Choroid plexus epithelial cell (primary cell): ENCODE data around the gene FAM120A.

ENCODE experiments used
- DNase-seq: peaks from one replicate; pipeline ENCODE4 v3.0.0-alpha.2; 2010; ENCODE audit warnings: low read depth
- H3K4me3 ChIP-seq: 2 replicates; pipeline ENCODE4 v1.5.1; 2011; ENCODE audit warnings: low read depth, mild to moderate bottlenecking, control low read depth, low read length, moderate library complexity
- TF ChIP-seq, protein P1 (sequence below): conservative IDR thresholded peaks from 2 replicates; pipeline ENCODE4 v1.5.1; 2011; ENCODE audit warnings: low read depth, mild to moderate bottlenecking, control low read depth, inconsistent platforms, low read length, moderate library complexity

FAM120A gene

DNA sequence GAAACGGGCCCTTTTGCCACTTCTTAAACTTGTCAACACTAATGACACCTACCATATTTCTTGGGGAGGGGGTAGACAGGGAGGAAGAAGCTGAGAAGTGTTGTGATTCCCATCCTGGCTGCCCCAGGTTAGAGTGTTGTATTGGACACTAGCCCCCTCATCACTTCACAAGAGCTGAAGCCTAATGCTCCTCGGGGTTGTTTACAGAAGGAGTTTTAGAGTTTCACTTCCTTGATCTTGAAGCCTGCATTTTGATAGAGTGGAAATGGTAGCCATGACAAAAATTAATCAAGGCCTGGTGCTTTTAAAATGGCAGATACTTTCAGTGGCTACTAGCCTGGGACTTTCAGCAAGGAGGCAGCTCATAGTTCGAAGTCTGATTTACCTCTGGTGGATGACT, 12.9 kb downstream of the FAM120A start:
- DNase-seq: no peak
- H3K4me3 ChIP-seq: no peak overlapping the region
- TF ChIP-seq, protein P1, sequence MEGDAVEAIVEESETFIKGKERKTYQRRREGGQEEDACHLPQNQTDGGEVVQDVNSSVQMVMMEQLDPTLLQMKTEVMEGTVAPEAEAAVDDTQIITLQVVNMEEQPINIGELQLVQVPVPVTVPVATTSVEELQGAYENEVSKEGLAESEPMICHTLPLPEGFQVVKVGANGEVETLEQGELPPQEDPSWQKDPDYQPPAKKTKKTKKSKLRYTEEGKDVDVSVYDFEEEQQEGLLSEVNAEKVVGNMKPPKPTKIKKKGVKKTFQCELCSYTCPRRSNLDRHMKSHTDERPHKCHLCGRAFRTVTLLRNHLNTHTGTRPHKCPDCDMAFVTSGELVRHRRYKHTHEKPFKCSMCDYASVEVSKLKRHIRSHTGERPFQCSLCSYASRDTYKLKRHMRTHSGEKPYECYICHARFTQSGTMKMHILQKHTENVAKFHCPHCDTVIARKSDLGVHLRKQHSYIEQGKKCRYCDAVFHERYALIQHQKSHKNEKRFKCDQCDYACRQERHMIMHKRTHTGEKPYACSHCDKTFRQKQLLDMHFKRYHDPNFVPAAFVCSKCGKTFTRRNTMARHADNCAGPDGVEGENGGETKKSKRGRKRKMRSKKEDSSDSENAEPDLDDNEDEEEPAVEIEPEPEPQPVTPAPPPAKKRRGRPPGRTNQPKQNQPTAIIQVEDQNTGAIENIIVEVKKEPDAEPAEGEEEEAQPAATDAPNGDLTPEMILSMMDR: no peak

DNA sequence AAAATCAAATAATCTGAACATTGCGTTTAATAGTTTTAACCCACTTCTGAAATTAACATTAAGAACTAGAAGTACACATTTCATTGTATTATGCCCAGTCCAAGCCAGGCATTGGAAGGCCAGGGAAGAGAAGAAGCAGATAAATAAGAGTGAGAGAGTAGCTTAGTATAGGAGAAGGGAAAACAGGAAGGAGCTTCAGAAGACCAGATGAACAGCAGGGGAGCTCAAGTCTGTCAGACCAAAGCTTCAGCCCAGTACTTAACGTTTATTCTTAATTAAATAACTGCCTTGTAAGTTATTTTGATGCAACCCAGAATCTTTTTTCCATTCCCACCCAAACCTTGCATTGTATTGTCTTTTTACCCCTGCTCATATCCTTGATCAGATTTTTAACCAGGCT, 13.4 kb downstream of the FAM120A start:
- no peak overlapping the region for H3K4me3 ChIP-seq
- DNase-seq: peak; percentile 74
- TF ChIP-seq, protein P1: peak; percentile 30

DNA sequence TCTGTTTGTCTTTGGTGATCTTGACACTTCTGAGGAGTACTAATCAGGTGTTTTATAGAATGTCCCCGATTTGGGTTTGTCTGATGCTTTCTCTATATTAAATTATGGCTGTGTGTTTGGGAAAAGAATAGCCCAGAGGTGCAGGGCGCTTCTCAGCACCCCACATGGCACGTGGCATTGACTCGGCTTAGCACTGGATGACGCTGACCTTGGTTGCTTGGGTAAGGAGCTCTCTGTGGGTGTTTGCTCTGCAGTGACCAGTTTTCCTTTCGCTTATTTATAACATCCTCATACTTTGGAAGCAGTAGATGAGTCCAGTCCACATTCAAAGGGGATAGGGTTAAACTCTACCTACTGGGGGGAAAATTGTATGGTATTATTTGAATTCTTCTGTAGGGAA, 14.4 kb downstream of the FAM120A start:
- TF ChIP-seq, protein P1: no peak
- no peak overlapping the region for H3K4me3 ChIP-seq
- no peak for DNase-seq

DNA sequence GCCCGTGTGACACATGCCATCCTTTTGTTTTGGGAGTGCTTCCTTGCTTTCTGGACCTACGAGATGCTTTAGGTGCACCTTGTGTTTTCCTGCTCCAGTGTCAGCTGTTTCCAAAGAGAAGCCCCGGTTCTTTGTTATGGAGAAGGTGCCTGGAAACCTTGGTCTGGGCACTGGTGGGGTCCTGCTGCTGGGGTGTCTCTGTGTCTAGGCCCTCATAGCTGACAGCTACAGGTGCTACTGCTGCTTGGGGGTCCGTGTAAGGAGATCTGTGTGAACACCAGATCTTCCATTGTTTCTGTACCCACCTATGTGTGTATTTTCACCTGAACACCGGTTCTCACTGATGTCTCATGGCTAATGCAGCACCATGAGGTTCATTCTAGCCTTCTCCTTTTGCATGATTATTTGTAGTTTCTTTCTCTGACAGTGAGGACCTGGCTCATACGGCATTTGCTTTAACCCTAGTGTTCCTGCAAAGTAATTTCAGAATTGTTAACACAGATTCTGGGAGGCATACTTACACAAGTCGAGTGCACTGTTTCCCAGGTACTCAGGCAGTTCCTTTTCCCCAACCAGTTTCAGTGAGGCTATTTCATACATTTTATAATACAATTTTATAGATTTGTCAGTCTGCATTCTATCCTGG, 15.1 kb downstream of the FAM120A start:
- TF ChIP-seq, protein P1: no peak
- no peak overlapping the region for H3K4me3 ChIP-seq
- DNase-seq: no peak

DNA sequence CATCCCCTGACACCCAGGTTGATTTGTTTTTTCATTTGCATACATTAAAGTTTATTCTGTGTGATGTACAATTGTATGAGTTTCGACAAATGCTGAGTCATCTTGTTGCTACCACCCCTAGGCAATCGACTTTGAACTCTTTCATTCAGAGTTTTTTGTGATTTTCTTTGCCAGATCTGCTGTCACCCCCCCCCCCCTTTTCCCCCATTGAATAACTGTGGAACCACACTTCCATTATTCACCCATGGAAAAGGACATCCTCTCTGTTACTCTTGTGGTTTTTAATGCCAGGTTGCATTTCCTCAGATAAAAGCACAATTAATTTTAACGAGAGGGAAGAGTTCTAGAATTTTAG, 15.6 kb downstream of the FAM120A start:
- DNase-seq: no peak
- no peak overlapping the region for H3K4me3 ChIP-seq
- TF ChIP-seq, protein P1: no peak

DNA sequence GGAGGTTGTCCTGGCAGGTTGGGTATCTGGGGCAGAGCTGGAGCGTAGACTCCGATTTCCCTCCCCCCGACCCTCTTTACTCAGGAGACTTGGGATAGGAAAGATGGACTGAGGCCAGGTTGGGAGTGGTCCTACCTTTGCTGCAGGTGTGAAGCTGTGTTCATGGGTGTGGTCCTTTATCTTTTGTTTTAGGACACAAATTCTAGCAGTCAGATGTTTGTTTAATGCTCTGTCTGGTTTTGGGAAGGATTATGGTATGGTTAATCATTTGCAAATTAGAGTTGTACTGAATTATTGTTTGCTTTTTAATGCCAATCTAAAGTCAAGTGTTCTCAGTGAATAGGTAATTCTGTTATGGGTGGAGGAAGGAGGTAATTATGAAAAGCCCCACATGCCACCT, 16.0 kb downstream of the FAM120A start:
- H3K4me3 ChIP-seq: no peak overlapping the region
- TF ChIP-seq, protein P1: no peak
- DNase-seq: no peak

DNA sequence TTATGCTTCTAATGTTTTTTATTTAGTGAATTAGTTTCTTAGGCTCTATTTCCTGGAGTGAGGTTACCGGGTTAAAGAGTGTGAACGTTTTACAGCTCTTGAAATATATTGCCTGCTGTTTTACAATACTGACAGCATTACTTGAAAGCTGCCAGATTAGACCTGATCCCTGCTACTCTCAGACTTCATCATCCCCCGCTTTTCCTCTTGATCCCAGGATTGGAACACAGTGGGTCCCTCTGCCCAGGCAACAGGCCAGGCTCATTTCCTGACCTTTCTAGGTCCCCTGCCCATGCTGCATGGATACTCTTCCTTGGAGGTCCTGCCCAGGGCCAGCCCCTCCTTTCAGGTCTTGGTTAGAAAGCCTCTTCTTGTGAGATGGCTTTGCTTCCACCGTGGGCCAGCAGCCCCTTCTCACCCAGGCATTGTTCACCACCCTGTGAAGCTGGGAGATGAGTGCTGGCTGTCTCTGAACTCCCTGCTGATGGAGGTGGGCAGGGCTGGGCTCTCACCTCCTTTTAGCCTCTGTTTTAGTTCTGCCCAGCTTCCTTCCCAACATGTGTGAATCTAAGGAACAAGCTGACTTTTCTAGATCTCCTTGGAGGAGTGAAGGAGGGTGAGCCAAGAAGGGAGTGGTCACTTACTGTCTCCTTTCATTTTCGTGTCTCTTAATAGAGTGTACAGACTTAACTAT, 17.4 kb downstream of the FAM120A start:
- peak; percentile 73 for DNase-seq
- TF ChIP-seq, protein P1: no peak
- no peak overlapping the region for H3K4me3 ChIP-seq
